Activated CD8-positive, alpha-beta memory T cell treated with anti-CD3 and anti-CD28 coated beads for 4 hours (primary cell): ENCODE results near the gene TCHP.
"Not testable (repeated sequence)": the region's sequence is repeated elsewhere in the genome, so short reads cannot be mapped to it uniquely, and the experiment has no call there.

Source experiments
- DNase-seq, 2 donors: peaks; one replicate each; pipeline ENCODE4 v3.0.0-alpha.2; 2020; ENCODE audit warnings: low read depth in 2 of 2

TCHP gene

GRCh38 chr12:109899783-109900751, at the start of gene TCHP:
Gene TCHP (plus strand): TSS chr12:109900274. CDS start chr12:109903027, 2,753 bp downstream.
- peak; percentile 45 to 53 for DNase-seq

- DNase-seq: not testable (repeated sequence)
Measured at GRCh38 chr12:109850518-109850917, 49.6 kb upstream of the TCHP start.

GRCh38 chr12:109855377-109855776, 44.7 kb upstream of the TCHP start:
- DNase-seq: no peak

- DNase-seq: no peak
Measured at GRCh38 chr12:109857715-109858114, 42.4 kb upstream of the TCHP start.

GRCh38 chr12:109858764-109859163, 41.3 kb upstream of the TCHP start:
- no peak for DNase-seq

GRCh38 chr12:109860977-109861376, 39.1 kb upstream of the TCHP start:
- DNase-seq: no peak

GRCh38 chr12:109861689-109862314, 38.3 kb upstream of the TCHP start:
- DNase-seq: no peak

GRCh38 chr12:109862491-109862890, 37.6 kb upstream of the TCHP start:
- DNase-seq: not testable (repeated sequence)

GRCh38 chr12:109863847-109864712, 36.0 kb upstream of the TCHP start:
- no peak for DNase-seq

- no peak for DNase-seq
Measured at GRCh38 chr12:109864916-109865315, 35.2 kb upstream of the TCHP start.

- DNase-seq: no peak
Measured at GRCh38 chr12:109868182-109869051, 31.7 kb upstream of the TCHP start.

- no peak for DNase-seq
Measured at GRCh38 chr12:109870648-109871047, 29.4 kb upstream of the TCHP start.

- no peak for DNase-seq
Measured at GRCh38 chr12:109871668-109872314, 28.3 kb upstream of the TCHP start.

GRCh38 chr12:109873653-109874052, 26.4 kb upstream of the TCHP start:
- DNase-seq: no peak

GRCh38 chr12:109875572-109876131, 24.4 kb upstream of the TCHP start:
- no peak for DNase-seq

- DNase-seq: no peak
Measured at GRCh38 chr12:109876406-109876805, 23.7 kb upstream of the TCHP start.

- no peak for DNase-seq
Measured at GRCh38 chr12:109877504-109878246, 22.4 kb upstream of the TCHP start.

- DNase-seq: no peak
Measured at GRCh38 chr12:109878247-109878625, 21.8 kb upstream of the TCHP start.

GRCh38 chr12:109878749-109879148, 21.3 kb upstream of the TCHP start:
- no peak for DNase-seq
